ENCODE data around the gene BAHCC1.

Gene BAHCC1

GRCh38 chr17:81500047-81500446 is 104.8 kb downstream of the BAHCC1 start:
- no peak for DNase-seq

DNA sequence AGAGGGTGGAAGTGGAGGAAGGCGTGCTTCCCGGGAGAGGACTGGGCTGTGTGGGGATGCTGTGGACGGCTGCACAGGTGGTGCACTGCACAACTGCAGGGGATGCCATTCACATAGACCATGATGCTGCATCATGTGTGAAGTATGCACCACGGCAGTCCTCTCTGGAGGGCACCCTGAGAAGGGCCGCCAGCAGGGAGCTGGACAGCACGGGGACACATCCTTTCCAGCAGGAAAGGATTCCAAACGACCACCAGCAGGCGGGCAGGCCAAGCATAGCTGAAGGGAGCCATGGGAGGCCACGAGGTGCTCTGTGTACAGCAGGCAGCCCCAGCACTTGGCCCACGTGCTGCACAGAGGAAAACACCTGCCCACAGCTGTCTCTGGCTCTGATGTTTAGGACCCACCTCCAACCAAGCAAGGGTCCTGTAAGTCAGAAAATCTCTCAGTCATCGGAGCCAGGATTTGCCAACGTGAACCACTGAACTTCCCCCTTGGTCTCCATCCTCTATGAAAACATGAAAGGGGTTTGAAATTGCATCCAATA is 107.3 kb downstream of the BAHCC1 start:
- DNase-seq: no peak

DNA sequence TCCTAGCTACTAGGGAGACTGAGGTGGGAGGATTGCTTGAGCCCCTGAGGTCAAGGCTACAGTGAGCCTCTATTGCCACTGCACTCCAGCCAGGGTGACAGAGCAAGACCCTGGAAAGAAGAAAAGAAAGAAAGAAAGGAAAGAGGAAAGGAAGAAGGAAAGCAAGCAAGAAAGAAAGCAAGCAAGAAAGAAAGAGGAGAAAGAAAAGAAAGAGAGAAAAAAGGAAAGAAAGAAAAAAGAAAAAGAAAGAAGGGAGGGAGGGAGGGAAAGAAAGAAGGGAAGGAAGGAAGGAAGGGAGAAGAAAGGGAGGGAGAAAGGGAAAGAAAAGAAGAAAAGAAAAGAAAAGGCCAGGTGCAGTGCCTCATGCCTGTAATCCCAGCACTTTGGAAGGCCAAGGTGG is 108.4 kb downstream of the BAHCC1 start:
- DNase-seq: no peak

DNA sequence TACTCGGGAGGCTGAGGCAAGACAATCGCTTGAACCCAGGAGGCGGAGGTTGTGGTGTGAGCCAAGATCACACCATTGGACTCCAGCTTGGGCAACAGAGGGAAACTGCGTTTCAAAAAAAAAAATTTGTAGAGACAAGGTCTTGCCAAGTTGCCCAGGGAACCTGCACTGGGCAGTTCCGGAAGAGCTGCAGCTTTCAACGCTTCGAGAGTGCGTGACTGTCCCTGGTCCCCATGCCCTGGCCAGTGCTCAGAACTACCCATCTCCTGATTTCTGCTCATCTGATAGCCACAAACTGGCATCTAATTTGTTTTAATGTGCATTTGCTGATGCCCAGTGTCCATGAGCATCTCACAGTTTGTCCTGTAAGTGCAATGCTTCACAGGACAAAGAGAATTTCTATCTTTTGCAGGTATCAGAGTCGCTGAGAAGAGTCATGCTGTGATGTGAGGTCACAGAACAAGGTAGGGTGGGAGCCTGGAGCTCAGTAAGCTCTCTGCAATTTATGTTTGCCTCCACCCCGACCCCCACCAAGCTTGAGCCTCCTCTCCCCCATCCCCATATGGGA is 113.5 kb downstream of the BAHCC1 start:
- no peak for DNase-seq

DNA sequence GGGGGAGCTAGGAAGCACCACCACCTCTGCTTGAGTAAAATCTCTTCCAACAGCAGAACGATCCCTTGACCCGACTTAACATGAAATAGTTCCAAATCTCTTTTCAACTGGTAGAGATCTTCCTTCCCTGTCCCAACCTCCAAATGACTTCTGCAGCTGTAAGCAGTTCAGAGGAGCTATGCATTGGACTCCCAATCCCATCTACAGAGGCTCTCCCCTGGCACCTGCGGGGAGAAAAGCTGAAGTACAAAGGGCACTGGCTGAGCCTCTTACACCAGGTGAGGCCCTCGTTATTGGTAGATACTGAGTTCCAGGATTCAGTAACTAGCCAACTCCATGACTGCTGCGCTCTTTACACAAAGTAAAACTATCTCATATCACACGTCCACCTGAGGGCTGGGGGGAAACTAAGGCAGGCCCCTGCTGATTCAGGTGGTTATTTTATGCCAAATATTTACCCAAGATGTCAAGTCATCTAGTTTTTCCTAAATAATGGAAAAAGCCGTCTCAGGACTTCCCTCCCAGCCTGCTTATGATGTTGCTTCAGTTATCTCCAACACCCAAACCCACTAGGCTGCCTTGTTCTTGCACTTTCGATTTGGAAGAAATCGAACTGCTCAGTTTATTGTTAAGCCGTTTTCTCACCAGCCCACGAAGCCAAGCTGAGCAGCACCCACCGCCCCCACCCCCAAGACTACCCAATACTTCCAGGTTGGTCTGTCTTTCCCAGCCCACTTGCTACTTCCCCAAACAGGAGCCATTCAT is 114.1 kb downstream of the BAHCC1 start:
- DNase-seq: peak; percentile 69

DNA sequence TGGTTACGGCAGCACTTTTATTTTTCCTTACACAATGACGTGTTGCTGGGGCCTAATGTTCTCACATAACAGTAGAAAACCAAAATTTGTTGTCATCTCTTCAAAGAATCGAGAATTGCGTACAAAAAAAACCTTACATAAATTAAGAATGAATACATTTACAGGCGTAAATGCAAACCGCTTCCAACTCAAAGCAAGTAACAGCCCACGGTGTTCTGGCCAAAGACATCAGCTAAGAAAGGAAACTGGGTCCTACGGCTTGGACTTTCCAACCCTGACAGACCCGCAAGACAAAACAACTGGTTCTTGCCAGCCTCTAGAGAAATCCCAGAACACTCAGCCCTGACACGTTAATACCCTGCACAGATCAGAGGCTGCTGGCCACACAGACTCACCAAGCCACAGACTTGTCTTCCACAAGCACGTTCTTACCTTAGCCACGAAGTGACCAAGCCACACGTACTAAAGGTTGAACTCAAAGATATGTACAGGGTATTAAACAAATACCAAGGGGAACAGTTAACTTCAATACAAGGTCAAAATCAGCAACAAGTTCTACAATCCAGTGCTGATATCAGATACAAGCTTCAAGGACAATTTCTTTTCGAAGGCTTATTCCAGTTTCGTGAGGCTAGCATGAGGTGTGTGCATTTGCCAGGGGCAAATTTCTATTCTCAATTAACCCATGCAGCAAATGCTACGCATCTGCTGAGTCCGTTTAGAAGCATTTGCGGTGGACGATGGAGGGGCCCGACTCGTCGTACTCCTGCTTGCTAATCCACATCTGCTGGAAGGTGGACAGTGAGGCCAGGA is 114.9 kb downstream of the BAHCC1 start:
- DNase-seq: peak; percentile 67

DNA sequence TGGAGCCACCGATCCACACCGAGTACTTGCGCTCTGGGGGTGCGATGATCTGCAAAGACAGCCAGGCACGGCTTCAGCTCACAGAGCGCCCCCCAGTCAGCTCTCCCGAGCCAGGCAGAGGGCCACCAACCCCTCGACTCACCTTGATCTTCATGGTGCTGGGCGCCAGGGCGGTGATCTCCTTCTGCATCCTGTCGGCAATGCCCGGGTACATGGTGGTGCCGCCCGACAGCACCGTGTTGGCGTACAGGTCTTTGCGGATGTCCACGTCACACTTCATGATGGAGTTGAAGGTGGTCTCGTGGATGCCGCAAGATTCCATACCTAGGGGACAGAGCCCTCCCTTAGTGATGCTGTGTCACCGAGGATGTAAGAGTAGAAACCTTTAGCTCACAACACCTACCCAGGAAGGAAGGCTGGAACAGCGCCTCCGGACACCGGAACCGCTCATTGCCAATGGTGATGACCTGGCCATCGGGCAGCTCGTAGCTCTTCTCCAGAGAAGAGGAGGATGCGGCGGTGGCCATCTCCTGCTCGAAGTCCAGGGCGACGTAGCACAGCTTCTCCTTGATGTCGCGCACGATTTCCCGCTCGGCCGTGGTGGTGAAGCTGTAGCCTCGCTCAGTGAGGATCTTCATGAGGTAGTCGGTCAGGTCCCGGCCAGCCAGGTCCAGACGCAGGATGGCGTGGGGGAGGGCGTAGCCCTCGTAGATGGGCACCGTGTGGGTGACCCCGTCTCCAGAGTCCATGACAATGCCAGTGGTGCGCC is 115.7 kb downstream of the BAHCC1 start:
- DNase-seq: peak; percentile 80

GRCh38 chr17:81511554-81511803 is 116.2 kb downstream of the BAHCC1 start:
- peak; percentile 82 for DNase-seq

GRCh38 chr17:81511804-81512561 is 116.7 kb downstream of the BAHCC1 start:
- DNase-seq: no peak

DNA sequence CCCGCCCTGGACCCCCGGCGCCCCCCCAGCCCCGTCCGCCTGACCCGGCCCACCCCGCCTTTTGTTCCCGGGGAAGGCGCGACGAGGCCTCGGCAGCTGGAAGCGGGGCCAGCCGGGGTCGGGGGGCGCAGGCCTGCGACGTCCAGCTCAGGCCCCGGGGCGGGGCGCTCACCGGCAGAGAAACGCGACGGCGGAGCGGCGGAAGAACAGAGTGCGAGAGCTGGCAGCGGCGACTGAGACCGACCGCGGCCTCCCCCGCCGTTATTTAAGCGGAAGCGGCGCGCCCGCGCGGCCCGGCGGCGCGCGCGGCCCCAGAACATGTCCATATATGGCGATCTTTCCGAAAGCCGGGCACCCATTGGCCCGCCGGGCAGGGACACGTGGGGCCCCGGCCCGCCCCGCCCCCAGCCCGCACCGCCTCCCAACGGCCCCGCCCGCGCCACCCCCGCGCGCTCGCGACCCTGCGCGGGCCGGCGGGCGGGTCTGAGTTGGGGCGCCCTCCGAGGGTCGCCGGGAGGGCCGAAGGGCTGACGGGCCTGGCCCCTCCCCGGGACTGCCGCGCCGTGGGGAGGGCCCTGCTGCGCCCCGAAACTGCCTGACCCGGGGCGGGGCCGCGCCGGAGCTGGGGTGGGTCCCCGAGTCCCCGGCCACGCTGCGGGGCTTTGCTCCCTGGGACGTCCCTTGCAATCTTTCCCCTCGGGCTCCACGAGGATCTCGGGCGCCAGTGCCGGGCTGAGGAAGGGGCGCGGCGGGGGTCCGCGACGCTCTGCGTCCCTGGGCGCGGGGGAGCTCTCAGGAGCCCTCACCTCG is 117.5 kb downstream of the BAHCC1 start, which contains the start of gene ACTG1:
ACTG1 (minus strand) TSS at position 238 of the 810 bp plus-strand sequence. CDS start 445 bp downstream, outside the sequence.
- peak; percentile 96 for DNase-seq

GRCh38 chr17:81513372-81513752 is 118.1 kb downstream of the BAHCC1 start:
- no peak for DNase-seq

DNA sequence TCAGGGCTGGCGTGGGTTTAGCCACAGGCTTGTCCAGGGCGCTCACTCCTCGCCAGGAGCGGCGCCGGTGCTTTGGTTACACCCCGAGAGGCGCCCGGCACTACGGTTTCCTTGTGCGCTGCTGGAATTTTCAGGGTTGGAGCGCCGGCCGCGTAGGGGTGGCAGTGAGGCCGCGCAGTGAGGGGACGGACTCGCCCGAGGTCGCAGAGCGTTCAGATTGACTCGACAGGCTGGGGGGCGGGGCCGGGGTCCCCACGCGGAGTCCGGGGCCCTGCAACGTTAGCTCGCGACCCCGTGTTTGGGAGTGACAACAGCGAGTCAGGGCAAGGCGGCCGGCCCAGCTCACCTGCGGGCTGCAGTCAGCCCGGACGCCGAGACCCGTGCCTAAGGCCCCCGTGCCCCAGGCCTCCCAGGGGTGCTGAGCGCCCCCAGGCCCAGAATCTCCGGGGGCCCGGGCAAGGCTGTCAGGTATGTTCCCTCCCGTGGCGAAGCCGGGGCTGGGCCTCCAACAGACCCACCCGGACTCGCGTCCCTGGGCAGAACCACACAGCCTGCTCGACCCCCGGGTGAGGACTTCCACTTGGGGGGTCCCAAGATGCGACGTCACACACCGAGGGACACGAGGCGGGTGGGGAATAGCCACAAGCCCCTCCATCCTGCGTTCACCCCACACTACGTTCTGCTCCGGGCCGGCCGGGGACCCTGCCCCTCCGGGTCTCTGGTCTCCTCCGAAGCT is 118.7 kb downstream of the BAHCC1 start:
- peak; percentile 87 for DNase-seq

DNA sequence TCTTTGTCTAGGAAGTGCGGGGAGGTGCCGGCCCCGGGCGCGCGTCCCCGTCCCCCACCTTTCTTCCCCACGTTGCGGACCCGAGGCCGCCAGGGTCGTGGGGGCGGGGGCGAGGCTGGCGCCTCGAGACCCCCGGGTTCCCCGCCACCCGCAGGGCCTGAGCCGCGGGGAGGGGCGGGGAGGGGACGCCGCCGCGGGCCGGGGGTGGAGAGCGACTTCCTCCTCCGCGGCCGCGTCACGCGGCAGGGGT is 119.2 kb downstream of the BAHCC1 start:
- no peak for DNase-seq

- peak; percentile 85 for DNase-seq
Measured at GRCh38 chr17:81514739-81515529, 119.7 kb downstream of the BAHCC1 start.

DNA sequence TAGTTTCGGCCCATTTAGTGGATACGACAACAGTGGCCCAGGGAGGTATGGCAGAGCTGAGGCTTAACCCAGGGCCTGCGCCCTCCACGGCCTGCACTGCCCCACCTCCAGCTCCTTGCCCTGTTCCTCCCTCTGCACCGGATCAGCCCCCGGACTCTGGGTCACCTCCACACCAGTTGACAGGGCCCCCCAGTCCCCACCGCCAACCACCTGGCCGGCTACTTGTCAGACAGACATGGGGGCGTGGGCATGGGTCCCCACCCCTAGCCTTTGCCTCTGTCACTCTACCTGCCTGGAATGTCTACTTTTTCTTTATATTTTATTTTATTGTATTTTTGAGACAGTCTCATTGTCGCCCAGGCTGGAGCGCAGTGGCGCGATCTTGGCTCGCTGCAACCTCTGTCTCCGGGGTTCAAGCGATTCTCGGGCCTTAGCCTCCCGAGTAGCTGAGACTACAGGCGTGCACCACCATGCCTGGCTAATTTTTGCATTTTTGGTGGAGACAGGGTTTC is 120.3 kb downstream of the BAHCC1 start:
- peak; percentile 63 for DNase-seq

Measured in activated CD8-positive, alpha-beta memory T cell treated with anti-CD3 and anti-CD28 coated beads for 24 hours (primary cell).